IPS-18c (cell line): ENCODE measurements around the gene SHC4.

Source experiments
- H3K4me3 ChIP-seq: 2 replicates; pipeline ENCODE4 v1.7.0; 2013; ENCODE audit warnings: low read depth, mild to moderate bottlenecking, low read length, moderate library complexity; ENCODE audit not compliant: insufficient read depth
- H3K9me3 ChIP-seq: one replicate; pipeline ENCODE4 v1.6.1; 2013; ENCODE audit warnings: mild to moderate bottlenecking, low read length, moderate library complexity; ENCODE audit not compliant: control insufficient read depth, insufficient read depth

Gene SHC4

GRCh38 chr15:48905847-48906246 lies 57.9 kb downstream of the SHC4 start:
- no peaks in the 10 kb centered on the region for H3K9me3 ChIP-seq

GRCh38 chr15:48905216-48905615 lies 58.5 kb downstream of the SHC4 start:
- H3K4me3 ChIP-seq: no peak overlapping the region
- H3K9me3 ChIP-seq: no peaks in the 10 kb centered on the region

More at GRCh38 chr15:48905847-48906246, 57.9 kb downstream of the SHC4 start:
- H3K4me3 ChIP-seq: no peak overlapping the region

- Histone ChIP-seq H3K4me3 (no peak overlapping the region), H3K9me3 (no peaks in the 10 kb centered on the region)
These were observed 59.0 kb downstream of the SHC4 start for GRCh38 chr15:48904758-48905157.

- H3K9me3 ChIP-seq: no peaks in the 10 kb centered on the region
- no peak overlapping the region for H3K4me3 ChIP-seq
These were observed 63.9 kb downstream of the SHC4 start for GRCh38 chr15:48899793-48900192.

GRCh38 chr15:48898446-48898845 lies 65.3 kb downstream of the SHC4 start:
- H3K4me3 ChIP-seq: no peak overlapping the region
- no peaks in the 10 kb centered on the region for H3K9me3 ChIP-seq

- Histone ChIP-seq H3K4me3 (no peak overlapping the region), H3K9me3 (no peaks in the 10 kb centered on the region)
These were observed 65.7 kb downstream of the SHC4 start for GRCh38 chr15:48898032-48898431.

GRCh38 chr15:48896869-48897814 lies 66.6 kb downstream of the SHC4 start:
- H3K4me3 ChIP-seq: no peak overlapping the region

GRCh38 chr15:48893311-48893710 lies 70.4 kb downstream of the SHC4 start:
- no peak overlapping the region for H3K4me3 ChIP-seq
- H3K9me3 ChIP-seq: peaks cover 2% of the 10 kb centered on the region

More at GRCh38 chr15:48896869-48897814, 66.6 kb downstream of the SHC4 start:
- peaks cover 2% of the 10 kb centered on the region for H3K9me3 ChIP-seq

GRCh38 chr15:48891232-48891765 lies 72.4 kb downstream of the SHC4 start:
- peaks cover 2% of the 10 kb centered on the region for H3K9me3 ChIP-seq
- H3K4me3 ChIP-seq: no peak overlapping the region

- H3K9me3 ChIP-seq: peaks cover 2% of the 10 kb centered on the region
- H3K4me3 ChIP-seq: no peak overlapping the region
These were observed 73.2 kb downstream of the SHC4 start for GRCh38 chr15:48890375-48890972.

GRCh38 chr15:48889925-48890324 lies 73.8 kb downstream of the SHC4 start:
- Histone ChIP-seq H3K9me3 (peaks cover 2% of the 10 kb centered on the region), H3K4me3 (no peak overlapping the region)

- H3K9me3 ChIP-seq: peaks cover 2% of the 10 kb centered on the region
- no peak overlapping the region for H3K4me3 ChIP-seq
These were observed 74.9 kb downstream of the SHC4 start for GRCh38 chr15:48888836-48889235.

- H3K9me3 ChIP-seq: peaks cover 2% of the 10 kb centered on the region
- no peak overlapping the region for H3K4me3 ChIP-seq
These were observed 75.5 kb downstream of the SHC4 start for GRCh38 chr15:48888191-48888590.

GRCh38 chr15:48887144-48887543 lies 76.6 kb downstream of the SHC4 start:
- H3K9me3 ChIP-seq: no peaks in the 10 kb centered on the region
- no peak overlapping the region for H3K4me3 ChIP-seq

- no peaks in the 10 kb centered on the region for H3K9me3 ChIP-seq
These were observed 80.0 kb downstream of the SHC4 start for GRCh38 chr15:48883699-48884098.

GRCh38 chr15:48880070-48880634 lies 83.6 kb downstream of the SHC4 start:
- no peak overlapping the region for H3K4me3 ChIP-seq
- H3K9me3 ChIP-seq: no peaks in the 10 kb centered on the region

More at GRCh38 chr15:48883699-48884098, 80.0 kb downstream of the SHC4 start:
- H3K4me3 ChIP-seq: no peak overlapping the region

GRCh38 chr15:48877630-48878595 lies 85.8 kb downstream of the SHC4 start, which contains the start of gene EID1:
Gene EID1, plus strand, starts transcription at chr15:48878134. Its CDS starts 43 bp downstream, at chr15:48878177.
- Histone ChIP-seq H3K4me3 (peak within 1 kb of the TSS; percentile 92), H3K9me3 (no peaks in the 10 kb centered on the region)
